ENCODE data around the gene HSDL1.
"Not testable (repeated sequence)": the region's sequence is repeated elsewhere in the genome, so short reads cannot be mapped to it uniquely, and the experiment has no call there.

GRCh38 chr16:84118315-84118714 is 26.7 kb downstream of the HSDL1 start:
- TF ChIP-seq PBX3 (IDR thresholded peaks at IDR 0.05); MAX (IDR thresholded peaks at IDR 0.05); ZSCAN20 (CRISPR knock-in tag; IDR thresholded peaks at IDR 0.05); HMGXB4 (CRISPR knock-in tag; IDR thresholded peaks at IDR 0.05; ENCODE audit: borderline replicate concordance); ZFP36 (IDR thresholded peaks at IDR 0.05; ENCODE audit: borderline replicate concordance, partially characterized antibody); BHLHE40 (IDR thresholded peaks at IDR 0.05; ENCODE audit: low read depth, low read length); EHMT2 (IDR thresholded peaks at IDR 0.05; ENCODE audit: low read depth); CHD4 (IDR thresholded peaks at IDR 0.05; ENCODE audit: borderline replicate concordance); EP300 (IDR thresholded peaks at IDR 0.05); SMC3 (IDR thresholded peaks at IDR 0.05); SREBF2 (IDR thresholded peaks at IDR 0.05); FOSL2 (IDR thresholded peaks at IDR 0.05); FOSL2 (CRISPR knock-in tag; IDR thresholded peaks at IDR 0.05): not testable (repeated sequence)
- TF ChIP-seq, protein P1, sequence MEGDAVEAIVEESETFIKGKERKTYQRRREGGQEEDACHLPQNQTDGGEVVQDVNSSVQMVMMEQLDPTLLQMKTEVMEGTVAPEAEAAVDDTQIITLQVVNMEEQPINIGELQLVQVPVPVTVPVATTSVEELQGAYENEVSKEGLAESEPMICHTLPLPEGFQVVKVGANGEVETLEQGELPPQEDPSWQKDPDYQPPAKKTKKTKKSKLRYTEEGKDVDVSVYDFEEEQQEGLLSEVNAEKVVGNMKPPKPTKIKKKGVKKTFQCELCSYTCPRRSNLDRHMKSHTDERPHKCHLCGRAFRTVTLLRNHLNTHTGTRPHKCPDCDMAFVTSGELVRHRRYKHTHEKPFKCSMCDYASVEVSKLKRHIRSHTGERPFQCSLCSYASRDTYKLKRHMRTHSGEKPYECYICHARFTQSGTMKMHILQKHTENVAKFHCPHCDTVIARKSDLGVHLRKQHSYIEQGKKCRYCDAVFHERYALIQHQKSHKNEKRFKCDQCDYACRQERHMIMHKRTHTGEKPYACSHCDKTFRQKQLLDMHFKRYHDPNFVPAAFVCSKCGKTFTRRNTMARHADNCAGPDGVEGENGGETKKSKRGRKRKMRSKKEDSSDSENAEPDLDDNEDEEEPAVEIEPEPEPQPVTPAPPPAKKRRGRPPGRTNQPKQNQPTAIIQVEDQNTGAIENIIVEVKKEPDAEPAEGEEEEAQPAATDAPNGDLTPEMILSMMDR (IDR thresholded peaks at IDR 0.05): not testable (repeated sequence)
